Endodermal cell (in vitro differentiated cells): Measurements from ENCODE around the gene CDKN1B. TPM values are rescaled to one million over a fixed set of nuclear protein-coding genes. Genes with fewer than 3 reads are reported as not detected.

ENCODE experiments used
- DNase-seq: peaks from one replicate; pipeline ENCODE4 v3.0.0-alpha.2; 2017
- H3K27ac ChIP-seq: 2 replicates; pipeline ENCODE4 v1.5.1; 2013; ENCODE audit warnings: mild to moderate bottlenecking, low read depth, low read length, moderate library complexity
- H3K27me3 ChIP-seq: 2 replicates; pipeline ENCODE4 v1.6.1; 2013; ENCODE audit warnings: mild to moderate bottlenecking, low read length, moderate library complexity; ENCODE audit not compliant: insufficient read depth, control insufficient read depth, poor library complexity, severe bottlenecking
- H3K36me3 ChIP-seq: 2 replicates; pipeline ENCODE4 v1.7.0; 2013; ENCODE audit warnings: mild to moderate bottlenecking, low read length, moderate library complexity; ENCODE audit not compliant: control insufficient read depth, insufficient read depth
- H3K4me1 ChIP-seq: one replicate; pipeline ENCODE4 v1.7.0; 2013; ENCODE audit warnings: low read length; ENCODE audit not compliant: control insufficient read depth, insufficient read depth
- H3K4me3 ChIP-seq: 2 replicates; pipeline ENCODE4 v1.5.1; 2013; ENCODE audit warnings: mild to moderate bottlenecking, low read length, moderate library complexity
- H3K9ac ChIP-seq: 2 replicates; pipeline ENCODE4 v1.6.1; 2013; ENCODE audit warnings: mild to moderate bottlenecking, low read length, moderate library complexity; ENCODE audit not compliant: poor library complexity, severe bottlenecking; ENCODE audit errors: extremely low read depth
- H3K9me3 ChIP-seq: 2 replicates; pipeline ENCODE4 v1.6.1; 2013; ENCODE audit warnings: mild to moderate bottlenecking, low read length, moderate library complexity; ENCODE audit not compliant: control insufficient read depth
- H3K27ac Mint-ChIP-seq: 2 replicates; pipeline ENCODE4 v1.8.0; 2020; ENCODE audit warnings: mixed read lengths
- H3K27me3 Mint-ChIP-seq: 2 replicates; pipeline ENCODE4 v1.8.0; 2021; ENCODE audit warnings: mild to moderate bottlenecking, mixed read lengths; ENCODE audit not compliant: insufficient read depth
- H3K36me3 Mint-ChIP-seq: 2 replicates; pipeline ENCODE4 v1.8.0; 2020; ENCODE audit warnings: low read depth, mixed read lengths
- H3K4me1 Mint-ChIP-seq: 2 replicates; pipeline ENCODE4 v1.8.0; 2020; ENCODE audit warnings: mixed read lengths
- H3K4me3 Mint-ChIP-seq: 2 replicates; pipeline ENCODE4 v1.8.0; 2020; ENCODE audit warnings: mild to moderate bottlenecking, moderate library complexity, mixed read lengths
- H3K9me3 Mint-ChIP-seq: 2 replicates; pipeline ENCODE4 v1.8.0; 2020; ENCODE audit warnings: mild to moderate bottlenecking, mixed read lengths
- WGBS, 2 experiments: methylation state at CpG; one replicate each; pipeline versions ENCODE4 v1.1.5 to v1.1.7; 2013; ENCODE audit warnings: missing lambda C conversion rate in 2 of 2, mixed read lengths in 1 of 2; ENCODE audit not compliant: insufficient coverage in 1 of 2, insufficient read length in 1 of 2; 5-methylcytosine and 5-hydroxymethylcytosine counted together
- total RNA-seq, 2 donors: library from RNA; stranded (reverse); fragmentation: NEBNext Ultra II Directional in 1 of 2; extraction: Animal tissue kit (Norgen Biotek cat#: 25700) in 1 of 2; gene quantifications; 2 replicates in 1 of 2; 3 replicates in 1 of 2; pipeline ENCODE4 v1.2.1, GENCODE V29; 2021
- TF ChIP-seq, protein P1 (sequence below): fragments of 200-600 bp; sonication (generic); conservative IDR thresholded peaks from 2 replicates; pipeline ENCODE4 v1.5.0; 2021; ENCODE audit warnings: antibody characterized with exemption, mild to moderate bottlenecking

CDKN1B gene
- total RNA-seq, 2 donors from 2014 or later = 40.1 to 63.9 TPM

DNA sequence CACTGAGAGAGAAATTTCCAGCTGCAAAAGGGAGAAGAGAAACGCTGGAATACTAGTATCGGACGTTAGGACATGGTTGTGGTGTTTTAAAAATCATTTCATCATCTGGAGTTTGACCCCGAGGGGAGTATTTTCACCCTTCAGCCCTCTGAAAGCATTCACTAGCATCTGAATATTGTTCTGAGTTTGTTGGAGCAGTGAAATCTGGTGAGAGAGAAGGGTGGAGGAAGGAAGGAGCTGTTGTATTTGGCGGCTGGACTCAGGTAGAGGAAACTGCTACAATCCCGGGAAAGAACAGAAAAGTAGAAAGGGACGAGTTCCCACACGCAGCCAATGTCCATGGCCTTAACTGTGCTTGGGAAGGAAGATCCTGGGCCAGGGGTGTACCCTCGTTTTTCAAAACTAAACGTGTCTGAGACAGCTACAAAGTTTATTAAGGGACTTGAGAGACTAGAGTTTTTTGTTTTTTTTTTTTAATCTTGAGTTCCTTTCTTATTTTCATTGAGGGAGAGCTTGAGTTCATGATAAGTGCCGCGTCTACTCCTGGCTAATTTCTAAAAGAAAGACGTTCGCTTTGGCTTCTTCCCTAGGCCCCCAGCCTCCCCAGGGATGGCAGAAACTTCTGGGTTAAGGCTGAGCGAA lies 896 bp upstream of the CDKN1B start:
- Mint-ChIP-seq H3K4me1 (peaks cover 54% of the 10 kb centered on the region), H3K27me3 (peaks cover 2% of the 10 kb centered on the region), H3K36me3 (peaks cover 30% of the 10 kb centered on the region), H3K4me3 (peak overlapping the region; percentile 97), H3K9me3 (no peaks in the 10 kb centered on the region), H3K27ac (peak overlapping the region; percentile 76)
- peak overlapping the region; percentile 76 for H3K9ac ChIP-seq
- no peaks in the 10 kb centered on the region for H3K27me3 ChIP-seq
- TF ChIP-seq, protein P1, sequence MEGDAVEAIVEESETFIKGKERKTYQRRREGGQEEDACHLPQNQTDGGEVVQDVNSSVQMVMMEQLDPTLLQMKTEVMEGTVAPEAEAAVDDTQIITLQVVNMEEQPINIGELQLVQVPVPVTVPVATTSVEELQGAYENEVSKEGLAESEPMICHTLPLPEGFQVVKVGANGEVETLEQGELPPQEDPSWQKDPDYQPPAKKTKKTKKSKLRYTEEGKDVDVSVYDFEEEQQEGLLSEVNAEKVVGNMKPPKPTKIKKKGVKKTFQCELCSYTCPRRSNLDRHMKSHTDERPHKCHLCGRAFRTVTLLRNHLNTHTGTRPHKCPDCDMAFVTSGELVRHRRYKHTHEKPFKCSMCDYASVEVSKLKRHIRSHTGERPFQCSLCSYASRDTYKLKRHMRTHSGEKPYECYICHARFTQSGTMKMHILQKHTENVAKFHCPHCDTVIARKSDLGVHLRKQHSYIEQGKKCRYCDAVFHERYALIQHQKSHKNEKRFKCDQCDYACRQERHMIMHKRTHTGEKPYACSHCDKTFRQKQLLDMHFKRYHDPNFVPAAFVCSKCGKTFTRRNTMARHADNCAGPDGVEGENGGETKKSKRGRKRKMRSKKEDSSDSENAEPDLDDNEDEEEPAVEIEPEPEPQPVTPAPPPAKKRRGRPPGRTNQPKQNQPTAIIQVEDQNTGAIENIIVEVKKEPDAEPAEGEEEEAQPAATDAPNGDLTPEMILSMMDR = no peak
- peak overlapping the region; percentile 99 for H3K4me3 ChIP-seq
- H3K9me3 ChIP-seq = no peaks in the 10 kb centered on the region
- WGBS, 2 experiments = 24% methylated on average over 10 to 15 of the region's 15 CpGs
- peaks cover 10% of the 10 kb centered on the region for H3K4me1 ChIP-seq
- DNase-seq = peak; percentile 67
- peaks cover 28% of the 10 kb centered on the region for H3K36me3 ChIP-seq
- H3K27ac ChIP-seq = peak overlapping the region; percentile 80

DNA sequence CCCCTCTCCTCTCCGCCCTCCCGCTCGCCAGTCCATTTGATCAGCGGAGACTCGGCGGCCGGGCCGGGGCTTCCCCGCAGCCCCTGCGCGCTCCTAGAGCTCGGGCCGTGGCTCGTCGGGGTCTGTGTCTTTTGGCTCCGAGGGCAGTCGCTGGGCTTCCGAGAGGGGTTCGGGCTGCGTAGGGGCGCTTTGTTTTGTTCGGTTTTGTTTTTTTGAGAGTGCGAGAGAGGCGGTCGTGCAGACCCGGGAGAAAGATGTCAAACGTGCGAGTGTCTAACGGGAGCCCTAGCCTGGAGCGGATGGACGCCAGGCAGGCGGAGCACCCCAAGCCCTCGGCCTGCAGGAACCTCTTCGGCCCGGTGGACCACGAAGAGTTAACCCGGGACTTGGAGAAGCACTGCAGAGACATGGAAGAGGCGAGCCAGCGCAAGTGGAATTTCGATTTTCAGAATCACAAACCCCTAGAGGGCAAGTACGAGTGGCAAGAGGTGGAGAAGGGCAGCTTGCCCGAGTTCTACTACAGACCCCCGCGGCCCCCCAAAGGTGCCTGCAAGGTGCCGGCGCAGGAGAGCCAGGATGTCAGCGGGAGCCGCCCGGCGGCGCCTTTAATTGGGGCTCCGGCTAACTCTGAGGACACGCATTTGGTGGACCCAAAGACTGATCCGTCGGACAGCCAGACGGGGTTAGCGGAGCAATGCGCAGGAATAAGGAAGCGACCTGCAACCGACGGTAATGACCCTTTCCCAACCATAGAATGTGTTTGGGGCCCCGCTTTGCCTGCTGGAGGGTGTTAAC lies 615 bp downstream of the CDKN1B start:
- WGBS, 2 experiments = 0% methylated on average over 27 to 62 of the region's 62 CpGs
- H3K27ac ChIP-seq = peak overlapping the region; percentile 82

DNA sequence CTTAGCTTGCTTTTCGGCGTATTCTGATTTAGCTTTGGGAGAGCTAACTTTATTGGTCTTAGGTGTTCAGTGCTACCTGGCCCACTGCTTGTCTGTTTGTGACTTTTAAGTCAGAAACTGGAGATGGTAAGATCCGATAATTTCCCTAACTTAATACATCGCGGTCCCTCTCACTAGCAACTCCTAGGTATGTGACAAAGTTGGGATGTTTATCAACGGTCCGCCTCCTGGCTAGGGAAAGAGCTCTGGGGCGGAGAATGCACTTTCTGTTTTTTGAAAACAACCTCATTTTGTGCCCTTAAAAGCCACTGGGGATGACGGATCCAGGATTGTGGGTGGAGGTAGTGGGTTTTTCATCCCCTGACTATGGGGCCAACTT lies 1.2 kb downstream of the CDKN1B start:
- no peaks in the 10 kb centered on the region for H3K27me3 ChIP-seq
- Mint-ChIP-seq H3K4me3 (peak overlapping the region; percentile 97), H3K27ac (peak overlapping the region; percentile 54), H3K4me1 (peaks cover 69% of the 10 kb centered on the region), H3K27me3 (peaks cover 11% of the 10 kb centered on the region), H3K9me3 (no peaks in the 10 kb centered on the region), H3K36me3 (peaks cover 41% of the 10 kb centered on the region)
- peak overlapping the region; percentile 99 for H3K4me3 ChIP-seq
- H3K9me3 ChIP-seq = no peaks in the 10 kb centered on the region
- no peak overlapping the region for H3K27ac ChIP-seq
- peak overlapping the region; percentile 76 for H3K9ac ChIP-seq
- TF ChIP-seq, protein P1 = no peak
- H3K4me1 ChIP-seq = peaks cover 16% of the 10 kb centered on the region
- peaks cover 43% of the 10 kb centered on the region for H3K36me3 ChIP-seq
- WGBS, 2 experiments = 0 to 2% methylated on average over 5 to 9 of the region's 9 CpGs
- no peak for DNase-seq

More for the DNA sequence above, 615 bp downstream of the CDKN1B start:
- Mint-ChIP-seq H3K27ac (peak overlapping the region; percentile 93), H3K9me3 (no peaks in the 10 kb centered on the region), H3K36me3 (peaks cover 41% of the 10 kb centered on the region), H3K27me3 (peaks cover 9% of the 10 kb centered on the region), H3K4me1 (peaks cover 63% of the 10 kb centered on the region), H3K4me3 (peak overlapping the region; percentile 97)
- peak overlapping the region; percentile 99 for H3K4me3 ChIP-seq
- no peaks in the 10 kb centered on the region for H3K27me3 ChIP-seq
- H3K4me1 ChIP-seq = peaks cover 16% of the 10 kb centered on the region
- no peaks in the 10 kb centered on the region for H3K9me3 ChIP-seq
- H3K9ac ChIP-seq = peak overlapping the region; percentile 76
- H3K36me3 ChIP-seq = peaks cover 43% of the 10 kb centered on the region
- TF ChIP-seq, protein P1 = peak; percentile 24
- peak; percentile 84 for DNase-seq
